Stimulated activated CD4-positive, alpha-beta T cell treated with anti-CD3 and anti-CD28 coated beads, Interleukin-1b, Interleukin-23, amount 100 ng/mL, for 1 hour (primary cell): ENCODE data around the gene ASB14.
"Not testable (repeated sequence)": the region's sequence is repeated elsewhere in the genome, so short reads cannot be mapped to it uniquely, and the experiment has no call there.

ENCODE experiments used
- DNase-seq, 2 donors: peaks; one replicate each; pipeline ENCODE4 v3.0.0-alpha.2; 2020; ENCODE audit warnings: low read depth in 2 of 2

Gene ASB14

GRCh38 chr3:57292159-57292896 lies at the start of gene ASB14:
Gene ASB14 (minus strand): TSS chr3:57292685. CDS start chr3:57292033, 652 bp downstream.
- no peak for DNase-seq

DNA sequence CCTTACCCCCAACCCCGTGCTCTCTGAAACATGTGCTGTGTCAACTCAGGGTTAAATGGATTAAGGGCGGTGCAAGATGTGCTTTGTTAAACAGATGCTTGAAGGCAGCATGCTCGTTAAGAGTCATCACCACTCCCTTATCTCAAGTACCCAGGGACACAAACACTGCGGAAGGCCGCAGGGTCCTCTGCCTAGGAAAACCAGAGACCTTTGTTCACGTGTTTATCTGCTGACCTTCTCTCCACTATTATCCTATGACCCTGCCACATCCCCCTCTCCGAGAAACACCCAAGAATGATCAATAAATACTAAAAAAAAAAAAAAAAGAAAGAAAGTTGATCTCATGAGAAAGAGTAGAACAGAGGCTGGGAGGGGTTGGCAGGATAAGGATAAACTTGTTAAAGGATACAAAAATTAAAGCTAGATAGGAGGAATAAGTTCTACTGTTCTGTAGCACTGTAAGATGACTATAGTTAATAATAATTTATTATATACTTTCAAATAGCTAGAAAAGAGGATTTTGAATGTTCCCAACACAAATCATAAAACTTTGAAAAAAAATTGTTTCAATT lies 46.7 kb upstream of the ASB14 start:
- DNase-seq, result not testable (repeated sequence)

DNA sequence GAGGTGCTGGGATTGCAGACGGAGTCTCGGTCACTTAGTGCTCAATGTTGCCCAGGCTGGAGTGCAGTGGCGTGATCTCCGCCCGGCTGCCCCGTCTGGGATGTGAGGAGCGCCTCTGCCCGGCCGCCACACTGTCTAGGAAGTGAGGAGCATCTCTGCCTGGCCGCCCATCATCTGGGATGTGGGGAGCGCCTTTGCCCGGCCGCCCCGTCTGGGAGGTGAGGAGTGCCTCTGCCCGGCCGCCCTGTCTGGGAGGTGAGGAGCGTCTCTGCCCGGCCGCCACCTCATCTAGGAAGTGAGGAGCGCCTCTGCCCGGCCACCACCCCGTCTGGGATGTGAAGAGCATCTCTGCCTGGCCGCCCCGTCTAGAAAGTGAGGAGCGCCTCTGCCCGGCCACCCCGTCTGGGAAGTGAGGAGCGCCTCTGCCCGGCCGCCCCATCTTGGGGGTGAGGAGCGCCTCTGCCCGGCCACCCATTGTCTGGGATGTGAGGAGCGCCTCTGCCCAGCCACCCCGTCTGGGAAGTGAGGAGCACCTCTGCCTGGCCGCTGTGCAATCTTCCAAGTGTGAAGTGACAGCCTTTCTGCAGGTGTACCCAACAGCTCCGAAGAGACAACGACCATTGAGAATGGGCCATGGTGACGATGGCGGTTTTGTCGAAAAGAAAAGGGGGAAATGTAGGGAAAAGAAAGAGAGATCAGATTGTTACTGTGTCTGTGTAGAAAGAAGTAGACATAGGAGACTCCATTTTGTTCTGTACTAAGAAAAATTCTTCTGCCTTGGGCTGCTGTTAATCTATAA lies 46.0 kb upstream of the ASB14 start:
- not testable (repeated sequence) for DNase-seq

GRCh38 chr3:57335283-57335938 lies 42.9 kb upstream of the ASB14 start:
- DNase-seq, result no peak

GRCh38 chr3:57331078-57331610 lies 38.7 kb upstream of the ASB14 start:
- DNase-seq, result no peak

DNA sequence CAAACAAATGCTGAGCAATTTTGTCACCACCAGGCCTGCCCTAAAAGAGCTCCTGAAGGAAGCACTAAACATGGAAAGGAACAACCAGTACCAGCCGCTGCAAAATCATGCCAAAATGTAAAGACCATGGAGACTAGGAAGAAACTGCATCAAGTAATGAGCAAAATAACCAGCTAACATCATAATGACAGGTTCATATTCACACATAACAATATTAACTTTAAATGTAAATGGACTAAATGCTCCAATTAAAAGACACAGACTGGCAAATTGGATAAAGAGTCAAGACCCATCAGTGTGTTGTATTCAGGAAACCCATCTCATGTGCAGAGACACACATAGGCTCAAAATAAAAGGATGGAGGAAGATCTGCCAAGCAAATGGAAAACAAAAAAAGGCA lies 34.0 kb upstream of the ASB14 start:
- DNase-seq, result not testable (repeated sequence)

DNA sequence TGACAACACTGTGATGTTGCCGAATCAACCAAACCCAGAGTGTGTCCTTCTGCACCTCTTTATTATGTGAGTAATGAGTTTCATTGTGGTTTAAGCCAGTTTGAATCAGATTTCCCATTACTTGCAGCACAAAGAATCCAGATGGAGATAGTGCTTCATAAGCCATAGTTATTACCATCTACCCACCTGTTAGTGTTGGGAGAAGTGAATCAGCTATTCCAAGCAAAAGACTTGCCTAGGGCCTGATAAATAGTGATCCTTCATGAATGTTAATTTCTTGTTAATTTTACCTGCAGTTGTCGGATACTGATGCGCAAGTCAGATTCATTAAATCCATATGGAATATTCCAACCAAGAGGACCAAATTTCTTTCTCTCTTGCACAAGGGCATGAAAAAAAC lies 21.7 kb upstream of the ASB14 start:
- DNase-seq, result no peak

GRCh38 chr3:57309769-57310360 lies 17.4 kb upstream of the ASB14 start:
- DNase-seq, result no peak

DNA sequence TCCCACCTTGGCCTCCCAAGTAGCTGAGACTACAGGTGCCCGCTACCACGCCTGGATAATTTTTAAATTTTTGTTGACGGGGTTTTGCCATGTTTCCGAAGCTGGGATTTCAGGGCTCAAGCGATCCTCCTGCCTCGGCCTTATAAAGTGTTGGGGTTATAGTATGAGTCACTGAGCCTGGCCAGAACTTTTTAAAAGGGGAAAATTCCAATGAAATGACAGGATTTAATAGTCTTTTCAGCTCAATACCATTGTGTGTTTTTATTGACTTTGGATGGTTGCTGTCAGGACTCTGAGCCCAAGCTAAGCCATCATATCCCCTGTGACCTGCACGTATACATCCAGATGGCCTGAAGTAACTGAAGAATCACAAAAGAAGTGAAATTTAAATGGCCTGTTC lies 11.0 kb upstream of the ASB14 start:
- DNase-seq, result not testable (repeated sequence)

- no peak for DNase-seq
Observed at GRCh38 chr3:57298041-57298440, 5.6 kb upstream of the ASB14 start.

DNA sequence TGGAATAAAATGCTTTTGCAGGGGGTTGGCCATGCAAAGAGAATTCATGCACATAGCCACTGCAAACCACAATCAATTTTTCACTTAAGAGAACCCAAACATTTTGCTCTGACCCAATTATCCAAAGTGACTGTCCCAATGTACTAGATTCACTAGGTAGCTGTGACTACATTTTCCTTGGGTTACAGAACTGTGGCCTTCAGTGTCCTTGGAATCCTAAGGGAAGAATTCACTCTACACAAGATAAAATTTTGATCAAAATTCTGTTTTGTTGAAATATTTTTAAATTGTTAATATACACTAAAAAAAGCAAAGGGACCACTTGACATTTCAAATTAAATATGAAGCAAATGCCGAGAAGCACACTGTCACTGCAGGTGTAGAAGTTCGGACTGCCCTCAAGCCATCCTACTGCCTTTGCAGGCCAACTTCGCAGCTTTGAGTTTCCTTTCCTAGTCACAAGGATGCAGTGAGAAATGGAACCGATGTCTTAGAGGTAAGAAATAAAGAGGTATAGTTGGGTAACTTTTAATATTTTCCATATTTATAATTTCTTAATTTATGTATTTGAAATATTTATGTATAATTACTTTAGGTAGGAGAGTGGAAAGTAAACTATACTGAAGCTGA lies 527 bp upstream of the ASB14 start:
- DNase-seq, result no peak

DNA sequence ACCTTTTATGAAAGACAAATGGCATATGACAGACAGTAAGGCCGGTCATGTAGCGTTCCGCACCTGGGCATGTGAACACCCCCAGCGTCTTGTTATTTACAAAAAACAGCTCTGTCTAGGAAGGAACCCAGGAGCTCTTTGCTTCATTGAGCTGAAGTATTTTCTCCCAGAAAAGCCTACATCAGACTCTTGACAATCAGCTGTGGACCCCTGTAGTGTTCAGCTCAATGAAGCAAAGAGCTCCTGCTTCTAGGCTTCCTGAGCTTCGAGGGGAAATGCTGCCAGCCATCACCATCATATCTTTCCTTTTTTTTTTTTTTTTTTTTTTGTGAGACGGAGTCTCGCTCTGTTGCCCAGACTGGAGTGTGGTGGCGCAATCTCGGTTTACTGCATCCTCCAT lies 4.1 kb downstream of the ASB14 start:
- no peak for DNase-seq

DNA sequence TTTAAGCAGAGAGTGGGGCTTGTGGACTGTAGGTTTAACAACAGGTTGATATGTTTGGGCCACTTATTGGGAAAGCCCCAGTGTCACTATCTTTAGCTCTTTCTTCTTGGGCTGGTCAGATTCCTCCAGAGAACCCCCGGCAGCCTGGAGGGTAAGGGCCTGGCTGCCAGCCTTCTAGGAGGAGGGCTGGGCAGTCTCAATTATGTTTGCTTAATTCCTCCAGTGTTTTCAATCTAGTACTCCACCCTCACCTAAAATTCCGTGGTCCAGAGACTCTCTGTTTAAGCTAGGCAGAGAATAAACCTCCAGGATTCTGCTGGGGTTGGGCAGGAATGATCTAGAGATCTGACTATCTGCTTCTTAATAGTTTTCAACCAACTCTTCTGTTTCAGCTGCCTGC lies 5.3 kb downstream of the ASB14 start:
- DNase-seq, result no peak

DNA sequence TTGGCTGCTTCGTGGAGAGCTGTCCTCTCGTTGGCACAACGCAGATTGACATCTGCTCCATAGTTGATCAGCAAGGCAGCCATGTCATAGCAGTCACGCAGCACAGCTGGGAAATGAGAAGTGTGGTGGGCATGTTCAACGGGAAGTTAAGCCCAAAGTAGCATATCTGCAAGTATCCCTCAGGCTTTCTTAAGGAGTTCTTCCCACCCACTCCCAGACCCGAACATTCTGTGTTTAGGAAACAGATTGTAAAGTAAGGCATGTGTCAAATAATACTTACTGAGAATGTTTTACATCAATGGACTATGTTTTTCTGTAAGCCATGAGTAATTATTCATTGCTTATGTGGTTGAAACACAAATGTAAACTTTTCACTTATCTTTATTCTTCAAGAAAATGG lies 9.2 kb downstream of the ASB14 start:
- no peak for DNase-seq

DNA sequence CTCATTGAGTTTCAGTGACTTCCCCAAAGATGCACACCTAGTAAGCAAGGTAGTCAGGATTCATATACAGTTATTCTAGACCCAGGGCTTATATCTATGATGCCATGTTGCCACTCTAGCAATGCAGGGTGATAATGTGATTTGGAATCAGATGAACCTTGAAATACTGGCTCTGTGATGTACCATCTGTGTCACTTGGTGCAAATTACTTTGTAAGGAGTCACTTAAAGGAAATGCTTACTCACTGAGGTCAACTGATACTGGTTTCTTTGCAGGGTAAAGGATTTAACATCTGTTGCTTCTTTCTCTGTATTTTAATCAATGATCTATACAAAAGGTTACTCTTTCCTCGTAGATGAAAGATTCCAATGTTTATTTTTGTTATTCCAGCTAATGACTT lies 10.8 kb downstream of the ASB14 start:
- DNase-seq, result no peak

DNA sequence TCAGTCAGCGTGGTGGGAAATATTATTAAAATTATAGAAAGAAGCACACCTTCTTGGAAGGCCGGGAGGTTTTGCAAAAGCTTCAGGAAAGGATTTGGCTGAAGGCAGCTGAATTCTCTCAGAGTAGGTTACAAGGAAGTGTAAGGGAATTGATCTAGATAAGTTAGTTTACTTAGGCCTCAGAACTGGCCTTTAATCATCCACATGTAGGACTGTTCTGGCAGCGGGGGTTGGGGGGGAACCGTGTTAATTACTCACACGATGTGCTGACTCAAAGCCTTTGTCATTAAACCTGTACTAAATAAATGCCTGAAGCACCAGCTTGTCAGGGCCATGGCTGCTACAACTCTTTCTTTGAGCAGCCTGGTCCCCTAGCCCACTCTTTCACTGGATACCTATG lies 12.8 kb downstream of the ASB14 start:
- no peak for DNase-seq

- DNase-seq, result no peak
Observed at GRCh38 chr3:57278237-57278636, 14.2 kb downstream of the ASB14 start.

DNA sequence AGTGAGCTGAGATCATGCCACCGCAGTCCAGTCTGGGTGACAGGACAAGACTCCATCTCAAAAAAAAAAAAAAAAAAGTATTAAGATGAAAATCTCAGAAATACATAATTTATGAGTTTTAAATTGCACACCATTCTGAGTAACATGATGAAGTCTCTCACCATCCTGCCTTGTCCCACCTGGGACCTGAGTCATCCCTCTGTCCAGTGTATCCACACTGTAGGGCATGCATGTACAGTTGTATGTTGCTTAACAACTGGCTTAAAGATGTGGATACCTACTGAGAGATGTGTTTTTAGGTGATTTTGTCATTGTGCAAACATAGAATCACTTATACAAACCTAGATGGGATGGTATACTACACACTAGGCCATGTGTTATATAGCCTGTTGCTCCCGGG lies 17.1 kb downstream of the ASB14 start:
- DNase-seq, result no peak

DNA sequence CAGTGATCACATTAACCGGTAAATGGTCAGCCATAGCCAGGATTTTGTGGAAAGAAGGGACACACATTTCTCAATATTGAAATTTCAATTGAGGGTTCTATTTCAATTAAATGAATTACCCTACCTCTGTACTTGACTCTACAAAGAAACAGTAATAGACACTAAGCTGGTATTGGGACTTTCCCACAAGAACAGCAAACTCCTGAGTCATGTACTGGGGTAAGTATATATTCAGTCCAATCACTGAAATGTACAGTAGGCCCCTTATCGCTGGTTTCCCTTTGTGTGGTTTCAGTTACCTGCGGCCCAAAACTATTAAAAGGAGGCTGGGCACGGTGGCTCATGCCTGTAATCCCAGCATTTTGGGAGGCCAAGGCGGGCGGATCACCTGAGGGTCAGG lies 17.6 kb downstream of the ASB14 start:
- DNase-seq, result no peak

DNA sequence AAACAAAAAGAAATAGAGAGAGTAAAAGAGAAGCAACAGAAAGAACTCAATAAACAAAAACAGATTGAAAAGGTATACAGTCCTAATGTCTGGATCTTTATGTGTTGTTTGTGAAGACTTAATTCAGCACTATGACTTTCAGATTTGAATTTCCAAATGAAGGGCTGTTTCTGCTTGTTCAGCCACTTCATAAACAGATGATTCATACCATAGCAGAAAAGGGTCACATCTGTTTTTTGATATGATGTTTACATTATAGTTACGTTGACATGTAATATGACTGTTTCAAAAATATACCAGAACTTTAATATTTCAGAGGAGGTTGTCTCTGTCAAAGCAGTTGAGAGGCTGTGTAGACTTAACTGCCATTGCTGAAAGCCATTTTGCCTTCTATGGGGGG lies 24.1 kb downstream of the ASB14 start:
- no peak for DNase-seq

DNA sequence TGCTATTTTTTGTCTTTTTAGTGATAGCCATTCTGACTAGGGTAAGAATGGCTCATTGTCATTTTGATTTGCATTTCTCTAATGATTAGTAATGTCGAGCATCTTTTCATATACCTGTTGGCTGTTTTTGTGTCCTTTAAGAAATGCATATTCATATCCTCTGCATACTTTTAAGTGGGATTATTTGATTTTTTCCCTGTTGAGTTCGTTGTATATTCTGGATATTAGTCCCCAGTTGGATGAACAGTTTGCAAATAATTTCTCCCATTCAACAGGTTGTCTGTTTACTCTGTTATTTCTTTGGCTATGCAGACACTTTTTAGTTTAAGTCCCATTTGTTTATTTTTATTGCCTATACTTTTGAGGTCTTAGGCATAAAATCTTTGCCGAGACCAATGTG lies 30.6 kb downstream of the ASB14 start:
- DNase-seq, result no peak
